Mesenchymal stem cell (in vitro differentiated cells and primary cell): ENCODE data around the gene AGAP1.
A peak's percentile ranks its signal among the peaks of the same experiment; 100 is the strongest.

Source experiments
- DNase-seq: peaks from one replicate; pipeline ENCODE4 v3.0.0-alpha.2; 2013
- H2AFZ ChIP-seq: one replicate; pipeline ENCODE4 v1.6.1; 2013; ENCODE audit warnings: low read depth, mild to moderate bottlenecking, control low read depth, inconsistent platforms, low read length, moderate library complexity
- H2AK5ac ChIP-seq: 2 replicates; pipeline ENCODE4 v1.6.1; 2013; ENCODE audit warnings: low read length, moderate library complexity, mild to moderate bottlenecking, inconsistent platforms; ENCODE audit not compliant: severe bottlenecking
- H2BK120ac ChIP-seq: one replicate; pipeline ENCODE4 v1.6.1; 2013; ENCODE audit warnings: low read depth, mild to moderate bottlenecking, inconsistent platforms, low read length, moderate library complexity
- H2BK12ac ChIP-seq, 2 experiments: one replicate each; pipeline ENCODE4 v1.6.1; 2013; ENCODE audit warnings: inconsistent platforms in 2 of 2, low read length in 2 of 2, mild to moderate bottlenecking in 2 of 2, moderate library complexity in 2 of 2, control low read depth in 1 of 2
- H2BK15ac ChIP-seq: one replicate; pipeline ENCODE4 v1.6.1; 2013; ENCODE audit warnings: mild to moderate bottlenecking, low read depth, inconsistent platforms; ENCODE audit not compliant: poor library complexity, severe bottlenecking
- H2BK5ac ChIP-seq: 2 replicates; pipeline ENCODE4 v1.6.1; 2013; ENCODE audit warnings: low read depth, mild to moderate bottlenecking, low read length, control low read depth, inconsistent platforms; ENCODE audit not compliant: poor library complexity, severe bottlenecking
- H3K14ac ChIP-seq, 2 experiments: one replicate each; pipeline ENCODE4 v1.6.1; 2013; ENCODE audit warnings: inconsistent platforms in 2 of 2, low read length in 2 of 2, control low read depth in 1 of 2, mild to moderate bottlenecking in 1 of 2, moderate library complexity in 1 of 2
- H3K18ac ChIP-seq, 2 experiments: one replicate each; pipeline ENCODE4 v1.6.1; 2013; ENCODE audit warnings: inconsistent platforms in 2 of 2, low read length in 2 of 2, control low read depth in 1 of 2, low read depth in 1 of 2, mild to moderate bottlenecking in 1 of 2
- H3K23ac ChIP-seq, 2 experiments: one replicate each; pipeline ENCODE4 v1.6.1; 2013; ENCODE audit warnings: inconsistent platforms in 2 of 2, low read length in 2 of 2, mild to moderate bottlenecking in 2 of 2, moderate library complexity in 2 of 2, control low read depth in 1 of 2
- H3K27ac ChIP-seq: 2 replicates; pipeline ENCODE4 v1.5.1; 2013; ENCODE audit warnings: mild to moderate bottlenecking, moderate library complexity, low read length, control low read depth, inconsistent platforms; ENCODE audit not compliant: poor library complexity, severe bottlenecking
- H3K27me3 ChIP-seq, 2 experiments: 2 replicates each; pipeline versions ENCODE4 v1.6.1 to v1.7.0; 2013; ENCODE audit warnings: low read length in 2 of 2, mild to moderate bottlenecking in 2 of 2, moderate library complexity in 2 of 2, control low read depth in 1 of 2, inconsistent platforms in 1 of 2; ENCODE audit not compliant: control insufficient read depth in 1 of 2, insufficient read depth in 1 of 2
- H3K36me3 ChIP-seq, 2 experiments: 2 replicates each; pipeline versions ENCODE4 v1.6.1 to v1.7.0; 2013; ENCODE audit warnings: low read length in 2 of 2, control low read depth in 1 of 2, inconsistent platforms in 1 of 2, low read depth in 1 of 2, mild to moderate bottlenecking in 1 of 2; ENCODE audit not compliant: insufficient read depth in 2 of 2, control insufficient read depth in 1 of 2
- H3K4ac ChIP-seq, 2 experiments: one replicate each; pipeline ENCODE4 v1.6.1; 2013; ENCODE audit warnings: inconsistent platforms in 2 of 2, low read length in 2 of 2, mild to moderate bottlenecking in 2 of 2, moderate library complexity in 2 of 2, control low read depth in 1 of 2, low read depth in 1 of 2
- H3K4me1 ChIP-seq: 2 replicates; pipeline ENCODE4 v1.6.1; 2013; ENCODE audit warnings: low read depth, low read length, control low read depth; ENCODE audit not compliant: control insufficient read depth, insufficient read depth
- H3K4me2 ChIP-seq: 2 replicates; pipeline ENCODE4 v1.6.1; 2013; ENCODE audit warnings: low read length, mild to moderate bottlenecking, inconsistent platforms; ENCODE audit not compliant: poor library complexity, severe bottlenecking
- H3K4me3 ChIP-seq, 2 experiments: 2 replicates each; pipeline versions ENCODE4 v1.5.1 to v1.7.0; 2013; ENCODE audit warnings: low read length in 2 of 2, mild to moderate bottlenecking in 2 of 2, control low read depth in 1 of 2, low read depth in 1 of 2; ENCODE audit not compliant: insufficient read depth in 1 of 2
- H3K79me1 ChIP-seq: replicated peaks from 2 replicates; pipeline ENCODE4 v1.6.1; 2013; ENCODE audit warnings: mild to moderate bottlenecking, control low read depth, low read length, inconsistent platforms; ENCODE audit not compliant: poor library complexity, severe bottlenecking
- H3K9ac ChIP-seq: 2 replicates; pipeline ENCODE4 v1.7.0; 2013; ENCODE audit warnings: mild to moderate bottlenecking, low read length, moderate library complexity
- H3K9me3 ChIP-seq: 2 replicates; pipeline ENCODE4 v1.7.0; 2013; ENCODE audit warnings: mild to moderate bottlenecking, low read length; ENCODE audit not compliant: control insufficient read depth
- H4K8ac ChIP-seq: one replicate; pipeline ENCODE4 v1.6.1; 2013; ENCODE audit warnings: inconsistent platforms, mild to moderate bottlenecking, low read length, moderate library complexity
- H4K91ac ChIP-seq: one replicate; pipeline ENCODE4 v1.6.1; 2013; ENCODE audit warnings: mild to moderate bottlenecking, low read length, inconsistent platforms
- WGBS: methylation state at CpG from one replicate; pipeline ENCODE4 v1.1.7; 2013; ENCODE audit warnings: mixed read lengths; 5-methylcytosine and 5-hydroxymethylcytosine counted together

Gene AGAP1

DNA sequence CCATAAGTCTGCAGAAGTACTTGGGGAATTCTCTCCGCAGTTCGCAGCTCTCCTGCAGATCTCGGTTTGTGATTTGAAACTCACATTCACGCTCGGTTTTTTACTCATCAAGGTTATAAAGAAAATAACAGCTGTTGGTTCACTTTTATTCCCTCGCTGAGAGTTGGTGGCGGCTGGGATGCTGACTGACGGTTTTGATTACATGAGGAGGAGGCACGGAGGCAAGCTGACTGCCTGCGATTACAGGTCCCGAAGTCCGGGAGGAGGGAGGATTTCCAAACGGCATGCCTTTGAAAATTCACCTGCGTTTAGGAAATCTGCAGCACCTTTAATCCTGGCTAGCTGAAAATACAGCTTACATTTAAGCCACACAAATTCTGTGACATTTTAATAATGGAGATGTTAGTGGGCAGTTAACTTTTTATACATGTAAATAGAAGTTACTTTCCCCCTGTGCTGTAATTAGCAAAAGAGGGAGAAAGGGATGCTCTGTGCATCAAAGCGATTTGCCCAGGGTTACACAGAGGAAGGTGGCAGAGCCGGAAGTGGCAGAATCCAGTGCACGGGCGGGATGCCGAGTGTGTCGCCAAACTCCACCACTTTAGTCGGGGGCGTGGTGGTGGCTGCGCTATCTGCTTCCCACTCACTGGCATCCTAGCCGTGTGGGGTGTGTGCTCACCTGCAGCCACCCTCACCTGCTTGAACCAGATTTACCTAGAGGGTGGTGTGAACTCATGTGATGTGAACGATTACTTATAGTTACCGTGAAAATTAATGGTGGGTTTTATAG lies 14.7 kb downstream of the AGAP1 start:
- Histone ChIP-seq H4K91ac (no peak overlapping the region), H2BK12ac (no peak overlapping the region), H2BK5ac (no peak overlapping the region), H3K9ac (no peak overlapping the region), H3K79me1 (peaks cover 24% of the 10 kb centered on the region), H3K9me3 (no peaks in the 10 kb centered on the region), H2AFZ (no peak overlapping the region), H3K4me3 (no peak overlapping the region), H3K4ac (no peak overlapping the region), H2AK5ac (peak overlapping the region; percentile 74), H2BK15ac (no peak overlapping the region), H3K4me1 (peaks cover 45% of the 10 kb centered on the region), H3K18ac (no peak overlapping the region), H3K4me2 (no peak overlapping the region), H3K14ac (no peak overlapping the region), H3K23ac (no peak overlapping the region), H3K36me3 (peaks cover 0 to 3% of the 10 kb centered on the region in 2 experiments), H3K27ac (no peak overlapping the region), H2BK120ac (no peak overlapping the region), H4K8ac (no peak overlapping the region), H3K27me3 (no peaks in the 10 kb centered on the region)
- no peak for DNase-seq
- 95% methylated on average over 24 of the region's 26 CpGs for WGBS

DNA sequence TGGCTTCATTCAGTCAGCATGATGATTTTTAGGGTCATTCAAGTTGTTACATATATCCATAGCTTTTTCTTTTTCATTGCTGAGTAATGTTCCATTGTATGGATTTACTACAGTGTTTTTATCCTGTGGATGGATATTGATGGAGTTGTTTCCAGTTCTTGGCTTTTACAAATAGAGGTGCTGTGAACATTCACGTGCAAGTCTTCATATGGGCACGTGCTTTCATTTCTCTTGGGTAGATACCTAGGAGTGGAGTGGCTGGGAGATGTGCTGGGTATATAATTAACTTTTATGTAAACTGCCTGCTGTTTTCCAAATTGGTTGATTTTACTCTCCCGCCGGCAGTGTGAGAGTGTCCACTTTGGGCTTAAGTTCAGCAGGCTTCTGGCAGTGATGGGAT lies 16.5 kb downstream of the AGAP1 start:
- H2AK5ac ChIP-seq, result peak overlapping the region; percentile 31
- no peak overlapping the region for H4K8ac ChIP-seq
- no peak overlapping the region for H3K18ac ChIP-seq
- no peaks in the 10 kb centered on the region for H3K27me3 ChIP-seq
- H3K4me1 ChIP-seq, result peaks cover 43% of the 10 kb centered on the region
- no peak overlapping the region for H2BK15ac ChIP-seq
- no peak overlapping the region for H2BK5ac ChIP-seq
- H3K23ac ChIP-seq, result no peak overlapping the region
- H2AFZ ChIP-seq, result no peak overlapping the region
- peaks cover 0 to 3% of the 10 kb centered on the region in 2 experiments for H3K36me3 ChIP-seq
- H3K27ac ChIP-seq, result peak overlapping the region; percentile 40
- H3K9me3 ChIP-seq, result no peaks in the 10 kb centered on the region
- H3K79me1 ChIP-seq, result peaks cover 35% of the 10 kb centered on the region
- no peak overlapping the region for H2BK120ac ChIP-seq
- H3K9ac ChIP-seq, result no peak overlapping the region
- no peak overlapping the region for H3K4ac ChIP-seq
- H2BK12ac ChIP-seq, result no peak overlapping the region
- no peak overlapping the region for H3K4me2 ChIP-seq
- H4K91ac ChIP-seq, result no peak overlapping the region
- no peak overlapping the region for H3K14ac ChIP-seq
- no peak for DNase-seq
- no peak overlapping the region for H3K4me3 ChIP-seq
- 68% methylated on average over 4 of the region's 4 CpGs for WGBS

DNA sequence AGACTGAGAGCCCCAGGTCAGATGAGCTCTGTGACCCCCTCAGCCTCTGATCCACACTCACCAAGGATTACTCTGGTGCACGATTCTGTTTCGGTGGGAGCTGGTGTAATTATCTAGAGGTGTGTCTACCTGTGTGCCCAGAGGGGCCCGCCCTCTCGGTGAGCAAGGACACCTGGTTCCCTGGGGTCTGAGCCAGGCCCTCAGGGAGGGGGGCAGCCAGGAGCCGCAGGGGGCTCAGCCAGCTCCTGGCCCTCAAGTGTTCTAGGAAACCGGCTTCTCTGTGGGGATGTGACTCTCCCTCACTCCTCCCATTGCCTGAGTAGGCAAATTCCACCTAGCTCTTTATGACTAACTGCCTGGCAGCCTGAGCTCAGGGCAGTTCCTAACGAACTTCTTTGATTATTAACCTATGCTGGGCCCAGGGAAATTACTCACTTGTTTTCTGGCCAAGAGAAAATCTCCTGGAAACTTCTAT lies 17.4 kb downstream of the AGAP1 start:
- Histone ChIP-seq H3K4me1 (peaks cover 40% of the 10 kb centered on the region), H3K9ac (peak overlapping the region; percentile 38), H2BK120ac (no peak overlapping the region), H2AK5ac (peak overlapping the region; percentile 60), H3K4me3 (no peak overlapping the region), H2AFZ (no peak overlapping the region), H2BK5ac (peak overlapping the region; percentile 90), H4K91ac (no peak overlapping the region), H3K4ac (no peak overlapping the region), H4K8ac (no peak overlapping the region), H3K79me1 (peaks cover 38% of the 10 kb centered on the region), H3K36me3 (peaks cover 0 to 3% of the 10 kb centered on the region in 2 experiments), H3K4me2 (peak overlapping the region; percentile 52), H3K27ac (peak overlapping the region; percentile 92), H3K14ac (no peak overlapping the region), H3K23ac (no peak overlapping the region), H3K18ac (no peak overlapping the region), H2BK12ac (no peak overlapping the region), H2BK15ac (no peak overlapping the region), H3K9me3 (no peaks in the 10 kb centered on the region), H3K27me3 (no peaks in the 10 kb centered on the region)
- WGBS, result 46% methylated on average over 7 of the region's 7 CpGs
- DNase-seq, result peak; percentile 81

GRCh38 chr2:235511751-235512698 lies 18.2 kb downstream of the AGAP1 start:
- H3K27me3 ChIP-seq, result no peaks in the 10 kb centered on the region
- peak overlapping the region; percentile 2 for H3K9ac ChIP-seq
- peaks cover 40% of the 10 kb centered on the region for H3K79me1 ChIP-seq
- peak overlapping the region; percentile 46 for H3K27ac ChIP-seq
- peak overlapping the region in 1 of 2 experiments; percentile 37 for H2BK12ac ChIP-seq
- H3K4me3 ChIP-seq, result no peak overlapping the region
- no peak overlapping the region for H2BK15ac ChIP-seq
- DNase-seq, result no peak
- peak overlapping the region; percentile 31 for H4K8ac ChIP-seq
- peak overlapping the region in 1 of 2 experiments; percentile 14 for H3K23ac ChIP-seq
- WGBS, result 96% methylated on average over 9 of the region's 9 CpGs
- no peak overlapping the region for H2AFZ ChIP-seq
- no peak overlapping the region for H3K4ac ChIP-seq
- no peak overlapping the region for H2BK5ac ChIP-seq
- peaks cover 0 to 8% of the 10 kb centered on the region in 2 experiments for H3K36me3 ChIP-seq
- H3K14ac ChIP-seq, result peak overlapping the region in 1 of 2 experiments; percentile 85
- peak overlapping the region; percentile 91 for H2AK5ac ChIP-seq
- no peak overlapping the region for H4K91ac ChIP-seq
- H3K18ac ChIP-seq, result peak overlapping the region in 1 of 2 experiments; percentile 71
- H3K9me3 ChIP-seq, result no peaks in the 10 kb centered on the region
- H3K4me2 ChIP-seq, result no peak overlapping the region
- peaks cover 34% of the 10 kb centered on the region for H3K4me1 ChIP-seq
- H2BK120ac ChIP-seq, result no peak overlapping the region
